HepG2 (cell line): Measurements from ENCODE around the gene POLRMT. TPM values are rescaled to one million over a fixed set of nuclear protein-coding genes. Genes with fewer than 3 reads are reported as not detected.

Experiments used
- ATF6 ChIP-seq: sonication (generic); formaldehyde crosslinking; conservative IDR thresholded peaks from 2 replicates; pipeline ENCODE4 v1.4.0; 2020; ENCODE audit warnings: missing genetic modification reagents
- DNMT1 ChIP-seq: sonication (generic); formaldehyde crosslinking; IDR thresholded peaks from 2 replicates; pipeline ENCODE4 v1.5.1; 2020; ENCODE audit warnings: mild to moderate bottlenecking, missing genetic modification reagents
- GPN1 ChIP-seq: sonication (generic); formaldehyde crosslinking; IDR thresholded peaks from 2 replicates; pipeline ENCODE4 v1.5.1; 2020; ENCODE audit warnings: missing genetic modification reagents, borderline replicate concordance
- KLF11 ChIP-seq: IDR thresholded peaks from 2 replicates; pipeline ENCODE4 v1.6.1; 2016; ENCODE audit warnings: missing compliant biosample characterization
- NFAT5 ChIP-seq: sonication (generic); formaldehyde crosslinking; IDR thresholded peaks from 2 replicates; pipeline ENCODE4 v1.4.0; 2020; ENCODE audit warnings: missing genetic modification reagents
- NFYB ChIP-seq: sonication (generic); formaldehyde crosslinking; IDR thresholded peaks from 2 replicates; pipeline ENCODE4 v1.4.0; 2020; ENCODE audit warnings: missing genetic modification reagents
- SP5 ChIP-seq: IDR thresholded peaks from 2 replicates; pipeline ENCODE4 v1.6.1; 2016; ENCODE audit warnings: low read depth, borderline replicate concordance
- SRY ChIP-seq: sonication (generic); formaldehyde crosslinking; IDR thresholded peaks from 2 replicates; pipeline ENCODE4 v1.8.0; 2022; ENCODE audit warnings: mild to moderate bottlenecking, missing genetic modification reagents
- ZBTB39 ChIP-seq: sonication (generic); formaldehyde crosslinking; IDR thresholded peaks from 2 replicates; pipeline ENCODE4 v1.5.0; 2020; ENCODE audit warnings: missing genetic modification reagents
- ZNF160 ChIP-seq: sonication (generic); formaldehyde crosslinking; IDR thresholded peaks from 2 replicates; pipeline ENCODE4 v1.8.0; 2022; ENCODE audit warnings: mild to moderate bottlenecking, inconsistent platforms, missing genetic modification reagents
- ZNF282 ChIP-seq: fragments of 450-650 bp; IDR thresholded peaks from 2 replicates; pipeline ENCODE4 v1.6.1; 2018; ENCODE audit not compliant: partially characterized antibody
- ZNF337 ChIP-seq: sonication (generic); formaldehyde crosslinking; IDR thresholded peaks from 2 replicates; pipeline ENCODE4 v1.5.1; 2020; ENCODE audit warnings: missing genetic modification reagents, low read depth, mild to moderate bottlenecking, borderline replicate concordance
- ZNF576 ChIP-seq: sonication (generic); formaldehyde crosslinking; IDR thresholded peaks from 2 replicates; pipeline ENCODE4 v1.4.0; 2020; ENCODE audit warnings: mild to moderate bottlenecking, missing genetic modification reagents
- ZNF720 ChIP-seq: sonication (generic); formaldehyde crosslinking; IDR thresholded peaks from 2 replicates; pipeline ENCODE4 v1.4.0; 2020; ENCODE audit warnings: missing genetic modification reagents
- ZNF784 ChIP-seq: sonication (generic); formaldehyde crosslinking; IDR thresholded peaks from 2 replicates; pipeline ENCODE4 v1.5.1; 2020; ENCODE audit warnings: missing genetic modification reagents, mild to moderate bottlenecking, borderline replicate concordance
- ZNF800 ChIP-seq: sonication (generic); formaldehyde crosslinking; IDR thresholded peaks from 2 replicates; pipeline ENCODE4 v1.4.0; 2020; ENCODE audit warnings: missing genetic modification reagents
- polyA plus RNA-seq, 8 experiments: library from polyadenylated mRNA; depleted of rRNA in 3 of 8; stranded (reverse) in 7 of 8; unstranded in 1 of 8; fragments of >200 nt; fragmentation: Illumina TruSeq in 4 of 8; extraction: Trizol in 4 of 8; gene quantifications; 2 replicates each; pipeline versions ENCODE4 v1.2.1 to v1.2.3, GENCODE V29; 2011 to 2016; ENCODE audit warnings: low read depth in 4 of 8, missing spikeins in 1 of 8, mixed read lengths in 1 of 8; ENCODE audit not compliant: insufficient read depth in 1 of 8
- total RNA-seq, 5 experiments: library from RNA; depleted of rRNA; stranded (reverse); fragments of >200 nt; fragmentation: Illumina TruSeq; extraction: Trizol; gene quantifications; 2 replicates each; pipeline ENCODE4 v1.2.3, GENCODE V29; 2016; ENCODE audit warnings: low read depth in 1 of 5

Gene POLRMT
- total and polyA plus RNA-seq, 2 of the 13 experiments (the other 11 are each of a cell fraction or from before 2014, with no cell fraction given) = 78.0 to 101 TPM

GRCh38 chr19:633068-633785 is at the start of gene POLRMT (continued):
- TF ChIP-seq ZBTB39 = no peak
- TF ChIP-seq KLF11 (CRISPR knock-in tag) = 0 out of 2 replicates have a peak, but pooled peaks have one; percentile 23
- TF ChIP-seq ZNF160 = no peak
- TF ChIP-seq SRY (CRISPR knock-in tag) = peak; percentile 64; the same call in 1 of the 2 replicates
- TF ChIP-seq ZNF720 (CRISPR knock-in tag) = no peak
- no peak for TF ChIP-seq ZNF282
- peak; percentile 92 for TF ChIP-seq ZNF800 (CRISPR knock-in tag)
- TF ChIP-seq ZNF784 (CRISPR knock-in tag) = 0 out of 2 replicates have a peak, but pooled peaks have one; percentile 32
- TF ChIP-seq NFAT5 (CRISPR knock-in tag) = no peak
- TF ChIP-seq GPN1 (CRISPR knock-in tag) = no peak
- TF ChIP-seq ZNF337 = no peak
- no peak; the same call in 1 of the 2 replicates for TF ChIP-seq DNMT1 (CRISPR knock-in tag)
- peak; percentile 90 for TF ChIP-seq NFYB (CRISPR knock-in tag)
- 0 out of 2 replicates have a peak, but pooled peaks have one; percentile 32 for TF ChIP-seq ATF6
- no peak for TF ChIP-seq SP5 (CRISPR knock-in tag)
- TF ChIP-seq ZNF576 = no peak
